Measurements from ENCODE around the gene DOCK9.

DOCK9 gene

DNA sequence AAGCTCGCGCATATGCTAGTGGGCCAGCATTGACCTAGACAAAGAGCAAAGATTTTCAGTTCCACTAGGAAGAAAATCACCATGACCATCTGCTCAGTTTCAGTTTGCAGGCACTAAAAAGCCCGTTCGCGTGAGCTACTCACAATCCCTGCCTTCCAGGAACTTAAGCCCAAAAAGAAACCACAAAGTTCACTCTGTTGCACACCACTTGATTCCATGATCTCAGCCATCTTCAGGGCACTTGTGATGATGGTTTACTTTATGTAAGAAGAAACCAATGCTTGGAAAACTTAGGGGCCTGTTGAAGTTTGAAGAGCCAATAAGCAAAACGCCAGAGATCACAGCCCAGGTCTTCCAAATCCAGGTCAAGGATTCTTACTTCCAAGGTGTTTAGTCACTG, 180.4 kb downstream of the DOCK9 start:
- peak in 1 of 42 donors; percentile 17 for DNase-seq
- intact Hi-C loops (cut with DNase I), result no loop called here

DNA sequence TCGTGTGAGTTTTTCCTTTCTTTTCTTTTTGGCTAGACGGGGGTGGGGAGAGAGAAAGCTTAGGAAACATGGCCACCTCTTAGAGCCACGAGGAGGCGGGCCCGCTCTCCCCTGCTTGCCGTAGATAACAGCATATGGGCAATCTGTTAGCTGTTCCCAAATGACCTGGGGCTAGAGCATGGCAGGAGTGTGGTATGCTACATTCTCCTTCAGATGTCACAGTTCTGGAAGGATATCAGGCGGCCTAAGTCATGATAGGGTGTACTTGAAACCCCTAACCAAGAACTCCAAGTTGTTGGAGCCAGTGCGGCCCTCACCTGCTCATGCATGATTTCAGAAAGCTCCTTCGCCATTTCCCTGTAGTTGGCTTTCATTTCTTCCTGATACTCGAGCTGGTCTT, 181.1 kb downstream of the DOCK9 start:
- DNase-seq, result peak in 1 of 42 donors; percentile 29
- intact Hi-C loops (cut with DNase I), result no loop called here

DNA sequence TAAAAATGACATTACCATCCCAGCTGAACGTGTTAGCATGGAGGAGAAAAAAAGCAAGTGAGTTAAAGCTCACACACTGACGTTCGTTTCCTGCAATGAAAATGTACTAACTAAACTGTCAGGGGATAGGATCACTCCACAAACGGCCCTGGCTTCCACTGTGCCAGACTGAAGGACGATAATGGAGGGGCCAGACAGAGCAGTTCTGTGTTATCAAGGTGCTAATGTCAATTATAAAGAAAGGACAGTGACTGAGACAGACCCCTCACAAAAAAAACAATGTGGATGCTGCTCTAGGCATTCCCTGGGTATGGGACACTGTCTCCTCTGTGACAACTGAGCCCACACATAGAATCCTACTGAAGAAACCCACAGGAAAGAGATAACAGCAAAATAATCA, 181.7 kb downstream of the DOCK9 start:
- intact Hi-C loops (cut with DNase I), result no loop called here
- DNase-seq, result peak in 1 of 42 donors; percentile 8

DNA sequence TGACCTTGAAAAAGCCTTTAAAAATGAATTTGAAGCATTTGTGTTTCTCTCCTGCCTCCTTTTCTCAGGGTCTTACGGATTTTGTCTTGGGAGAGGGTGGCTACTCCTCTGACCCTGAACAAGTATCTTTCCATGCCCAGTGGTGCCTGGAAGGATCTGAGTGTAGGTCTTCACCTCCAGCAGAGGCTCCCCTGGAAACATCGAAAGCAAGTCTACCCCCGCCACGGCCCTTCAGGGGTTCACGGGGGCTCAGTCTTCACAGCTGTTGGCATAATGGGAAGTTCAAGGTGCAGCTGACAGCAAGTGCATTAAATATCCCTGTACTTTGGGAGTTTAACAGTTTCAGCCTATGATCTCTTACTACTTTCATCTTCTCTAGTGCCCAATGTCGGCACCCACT, 182.6 kb downstream of the DOCK9 start:
- peak in 1 of 42 donors; percentile 14 for DNase-seq
- intact Hi-C loops (cut with DNase I), result no loop called here

DNA sequence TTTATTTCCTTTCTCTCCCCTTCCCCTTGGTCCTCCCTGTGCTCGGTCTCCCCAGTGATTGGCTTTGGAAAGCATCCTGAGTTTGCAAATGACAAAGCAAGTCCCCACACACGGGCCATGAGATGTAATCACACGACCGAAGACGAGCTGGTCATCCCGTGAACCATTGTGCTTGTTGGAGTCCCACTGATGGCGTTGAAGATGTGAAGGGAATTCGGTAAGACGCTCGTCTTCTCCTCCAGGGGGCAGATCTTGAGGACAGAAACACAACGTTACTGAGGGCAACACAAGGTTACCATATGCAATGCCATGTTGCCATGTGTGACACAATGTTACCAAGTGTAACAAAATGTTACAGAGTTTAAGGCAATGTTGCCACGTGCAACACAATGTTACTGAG, 183.4 kb downstream of the DOCK9 start:
- DNase-seq, result peak in 1 of 42 donors; percentile 22
- intact Hi-C loops (cut with DNase I), result no loop called here

DNA sequence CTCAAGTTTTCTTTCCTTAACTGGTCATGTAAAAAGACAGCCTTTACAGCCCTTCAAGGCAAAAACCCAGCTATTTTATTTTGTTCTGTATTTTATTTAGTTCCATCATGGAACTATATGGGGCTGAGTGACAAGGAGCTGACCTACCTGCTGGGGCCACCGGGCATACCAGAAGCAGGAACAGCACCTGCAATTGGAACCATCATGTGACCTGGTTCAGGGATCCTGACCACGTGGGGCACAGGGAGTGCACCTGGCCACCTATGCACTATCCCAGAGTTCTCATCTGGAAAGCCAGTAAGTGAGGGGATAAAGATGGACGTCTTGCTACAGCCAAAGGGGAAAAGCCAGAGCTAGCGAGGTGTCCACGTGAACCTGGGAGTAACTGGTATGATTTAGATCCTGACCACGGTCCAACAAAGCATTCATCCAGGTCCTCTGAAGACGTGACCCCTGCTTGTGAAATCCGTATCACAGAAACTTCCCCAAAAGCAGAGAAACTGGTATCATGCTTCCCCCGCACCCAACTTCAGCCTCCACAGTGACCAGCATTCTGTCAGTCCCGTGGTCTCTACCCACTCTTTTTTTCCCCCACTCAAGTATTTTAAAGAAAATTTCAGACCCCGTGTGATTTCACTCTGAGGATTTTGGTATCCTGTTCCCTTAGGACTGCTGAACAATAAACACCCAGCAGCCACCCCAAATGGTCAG, 184.9 kb downstream of the DOCK9 start:
- no peak for DNase-seq
- intact Hi-C loops (cut with DNase I), result no loop called here

DNA sequence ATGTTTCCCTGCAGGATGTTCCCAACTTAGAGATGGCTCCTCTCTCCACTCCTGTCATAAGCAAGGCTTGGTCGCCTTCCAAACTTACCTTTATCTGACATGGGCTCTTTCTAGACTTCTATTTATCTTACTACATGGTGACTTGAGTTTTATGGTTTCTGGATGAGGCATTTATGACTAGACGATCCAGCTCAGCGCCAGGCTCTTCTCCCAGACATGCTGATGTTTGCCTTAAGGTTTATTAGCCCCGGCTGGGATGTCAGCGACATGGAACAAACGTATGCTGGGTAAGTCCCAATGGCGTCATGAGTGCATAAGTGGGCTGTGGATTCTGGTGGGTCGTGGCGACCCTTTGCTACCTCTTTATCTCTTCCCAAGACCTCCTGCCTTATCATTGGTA, 185.5 kb downstream of the DOCK9 start:
- no peak for DNase-seq
- intact Hi-C loops (cut with DNase I), result no loop called here

DNA sequence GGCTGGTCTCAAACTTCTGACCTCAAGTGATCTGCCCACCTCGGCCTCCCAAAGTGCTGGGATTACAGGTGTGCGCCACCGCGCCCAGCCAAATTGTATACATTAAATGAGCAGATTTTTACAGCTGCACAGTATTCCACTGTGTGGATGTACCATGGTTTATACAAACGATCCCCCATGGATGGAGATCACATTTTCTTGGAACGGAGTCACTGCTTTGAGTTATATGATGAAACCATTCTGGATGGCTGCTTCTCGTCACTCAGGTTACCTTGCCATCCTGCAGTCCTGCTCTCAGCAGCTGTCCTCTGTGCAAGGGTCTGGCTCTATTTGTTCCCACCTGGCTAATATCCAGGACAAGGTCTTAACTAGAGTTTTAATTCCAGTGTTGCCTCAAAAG, 186.3 kb downstream of the DOCK9 start:
- no peak for DNase-seq
- intact Hi-C loops (cut with DNase I), result no loop called here

DNA sequence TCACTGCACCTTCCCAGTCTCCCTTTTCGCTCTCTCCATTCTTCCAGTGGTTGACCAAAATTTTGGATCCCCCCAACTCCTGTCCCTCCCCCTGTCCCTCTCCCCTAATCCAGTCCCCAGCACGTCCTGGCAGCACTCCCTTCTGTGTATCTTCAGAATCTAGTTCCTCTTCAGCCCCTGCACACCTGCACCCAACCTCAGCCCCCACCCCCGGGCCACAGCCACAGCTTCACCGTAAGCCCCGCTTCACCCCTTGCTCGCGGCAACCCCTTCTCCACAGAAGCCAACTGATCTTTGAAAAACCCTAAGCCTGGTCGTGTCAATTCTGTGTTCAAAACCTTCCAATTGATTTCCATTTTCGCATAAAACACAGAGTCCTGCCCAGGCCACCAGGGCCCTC, 189.9 kb downstream of the DOCK9 start:
- DNase-seq, result no peak
- intact Hi-C loops (cut with DNase I), result no loop called here

DNA sequence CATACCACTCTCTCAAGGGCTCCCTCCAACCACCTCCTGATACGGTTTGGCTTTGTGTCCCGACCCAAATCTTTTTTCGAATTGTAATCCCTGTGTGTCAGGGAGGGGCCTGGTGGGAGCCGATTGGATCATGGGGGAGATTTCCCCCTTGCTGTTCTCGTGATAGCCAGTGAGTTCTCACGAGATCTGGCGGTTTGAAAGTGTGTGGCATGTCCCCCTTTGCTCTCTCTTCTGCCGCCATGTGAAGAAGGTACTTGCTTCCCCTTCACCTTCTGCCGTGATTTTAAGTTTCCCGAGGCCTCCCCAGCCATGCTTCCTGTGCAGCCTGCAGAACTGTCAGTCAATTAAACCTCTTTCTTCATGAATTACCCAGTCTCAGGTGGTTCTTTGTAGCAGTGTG, 190.7 kb downstream of the DOCK9 start:
- intact Hi-C loops (cut with DNase I), result no loop called here
- no peak for DNase-seq

DNA sequence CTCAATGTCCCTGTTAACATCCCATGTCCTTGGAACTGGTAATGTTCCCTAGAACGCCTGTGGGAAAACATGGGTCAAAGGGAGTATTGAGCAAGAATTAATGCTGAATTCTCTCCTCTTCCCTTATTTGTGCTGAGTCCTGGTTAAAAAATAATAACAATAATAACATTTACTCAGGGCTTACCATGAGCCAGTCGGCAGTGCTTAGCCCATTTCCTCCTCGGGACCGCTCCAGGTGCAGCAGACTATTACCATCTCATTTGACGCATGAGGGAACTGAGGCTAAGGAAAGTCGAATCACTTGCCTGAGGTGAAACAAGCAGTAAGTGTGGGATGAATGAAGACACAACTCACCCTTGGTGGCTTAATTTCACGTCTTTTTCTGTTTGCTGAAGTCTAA, 191.8 kb downstream of the DOCK9 start:
- no peak for DNase-seq
- intact Hi-C loops (cut with DNase I), result no loop called here

DNA sequence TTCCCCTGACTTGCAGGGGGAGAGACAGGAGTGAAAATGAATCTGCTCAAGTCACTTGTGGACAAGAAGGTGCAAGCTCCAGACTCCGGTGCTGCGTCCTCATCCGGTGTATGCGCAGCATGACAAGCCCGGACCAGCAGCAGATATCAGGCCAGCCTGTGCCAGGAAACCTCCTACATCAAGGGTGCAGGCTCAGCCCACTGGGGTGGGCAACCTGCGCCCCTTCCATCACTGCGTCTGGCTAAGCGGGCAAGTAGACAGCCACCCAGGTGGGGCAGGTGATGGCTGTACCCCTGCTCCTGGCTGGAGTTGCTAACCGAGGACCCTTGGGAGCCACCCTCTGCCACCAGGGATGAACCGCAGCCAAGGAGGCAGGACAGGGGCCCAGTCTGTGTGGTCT, 192.5 kb downstream of the DOCK9 start:
- intact Hi-C loops (cut with DNase I), result no loop called here
- no peak for DNase-seq

DNA sequence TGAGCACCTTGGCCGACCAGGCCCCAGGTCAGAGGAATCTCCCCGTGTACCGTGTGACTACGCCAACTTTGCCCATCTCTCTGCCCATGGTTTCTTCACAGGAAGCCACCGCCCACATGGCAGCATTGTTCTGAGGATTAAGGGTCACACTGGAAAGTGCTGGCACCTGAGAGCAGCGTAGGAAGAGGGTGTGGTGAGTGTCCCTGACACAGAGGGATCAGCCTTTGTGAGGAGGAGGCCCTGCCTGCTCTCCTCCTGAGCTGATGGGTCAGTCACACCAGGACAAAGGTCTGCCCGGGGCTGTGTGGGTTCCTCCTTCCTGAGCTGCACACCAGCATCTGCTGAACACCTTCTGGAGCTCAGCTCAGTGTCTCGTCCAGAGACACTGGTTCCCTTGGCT, 193.2 kb downstream of the DOCK9 start:
- intact Hi-C loops (cut with DNase I), result no loop called here
- no peak for DNase-seq

DNA sequence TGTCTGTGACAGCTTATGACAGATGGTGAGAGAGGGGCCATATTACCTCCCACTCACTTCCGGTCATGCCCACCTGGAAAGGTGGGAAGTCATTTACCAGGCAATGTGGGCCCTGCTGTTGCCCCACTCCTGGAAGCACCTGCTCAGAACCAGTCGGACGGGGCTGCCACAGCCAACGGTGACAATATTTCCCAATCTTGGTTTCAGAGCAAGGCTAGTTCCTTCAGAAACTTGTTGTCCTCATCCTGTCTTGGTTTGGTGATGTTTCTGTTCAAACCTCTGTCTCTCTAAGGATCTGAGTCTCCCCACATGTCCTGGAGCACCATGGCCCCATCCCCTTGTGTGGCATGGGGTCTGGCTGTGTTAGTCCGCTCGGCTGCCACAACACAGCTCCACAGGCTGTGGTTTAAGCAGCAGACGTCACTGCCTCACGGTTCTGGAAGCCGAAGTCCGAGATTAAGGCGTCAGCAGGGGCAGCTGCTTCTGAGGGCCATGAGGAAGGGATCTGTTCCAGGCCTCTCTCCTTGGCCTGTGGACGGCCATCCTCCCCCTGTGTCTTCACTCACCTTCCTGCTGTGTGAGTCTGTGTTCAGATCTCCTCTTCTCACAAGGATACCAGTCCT, 193.9 kb downstream of the DOCK9 start:
- no peak for DNase-seq

DNA sequence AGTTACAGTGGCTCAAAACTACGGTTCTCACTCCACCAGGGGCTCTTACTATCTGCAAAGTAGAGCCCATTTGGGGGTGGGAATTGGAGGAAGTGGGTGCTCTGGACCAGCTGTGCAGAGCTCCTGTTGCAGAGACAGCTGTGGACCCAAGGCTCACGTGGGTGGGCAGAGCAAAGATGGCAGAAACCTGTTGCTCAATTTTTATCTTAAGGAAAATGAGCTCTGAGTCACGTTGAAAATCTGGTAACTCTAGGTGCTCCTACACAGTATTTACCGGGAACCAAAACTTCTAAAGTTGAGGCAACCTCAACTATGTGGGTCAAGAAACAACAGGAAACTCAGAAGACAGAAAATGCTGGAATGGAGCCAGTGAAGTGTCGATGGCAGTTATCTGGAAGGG, 195.2 kb downstream of the DOCK9 start:
- no peak for DNase-seq
- intact Hi-C loops (cut with DNase I), result no loop called here

More for the DNA sequence above, 193.9 kb downstream of the DOCK9 start:
- intact Hi-C loops (cut with DNase I), result no loop called here

DNA sequence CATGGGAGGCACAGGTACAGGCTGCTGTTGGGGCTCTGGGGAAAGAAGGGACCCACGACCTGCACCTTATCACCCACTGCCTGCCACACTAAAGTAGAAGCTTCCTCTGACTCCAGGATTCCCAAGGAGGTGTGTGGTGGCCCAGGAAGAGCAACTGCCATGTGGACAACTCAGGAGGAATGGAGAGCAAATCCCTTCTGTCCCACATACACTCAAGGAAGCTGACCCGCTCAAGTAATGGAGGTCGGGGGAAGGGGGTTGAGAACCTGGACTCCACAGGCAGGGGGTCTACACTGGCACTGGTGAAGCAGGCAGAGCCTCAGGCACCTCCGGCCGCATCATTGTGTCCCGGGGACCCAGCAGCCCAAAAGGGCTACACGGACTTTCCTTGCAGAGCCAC, 196.0 kb downstream of the DOCK9 start:
- intact Hi-C loops (cut with DNase I), result no loop called here

DNA sequence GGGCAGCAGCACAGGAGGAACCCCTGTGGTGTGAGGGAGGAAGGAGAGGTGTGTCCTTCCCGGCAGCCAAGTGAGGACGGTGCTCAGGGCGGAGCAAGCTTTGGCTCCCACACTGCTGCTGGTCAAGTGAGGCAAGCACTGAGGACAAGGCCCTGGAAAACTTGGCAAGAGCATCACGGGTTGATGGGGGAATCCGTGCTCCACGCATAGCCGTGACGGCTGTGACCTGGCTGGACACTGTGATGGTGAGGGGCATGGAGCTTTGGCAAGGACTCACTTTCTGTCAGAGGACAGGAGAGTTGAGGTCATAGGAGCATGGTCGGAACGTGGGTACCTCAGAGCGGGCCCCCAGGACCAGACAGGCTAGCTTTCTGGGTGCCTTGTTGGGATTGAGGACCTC, 196.4 kb downstream of the DOCK9 start:
- DNase-seq, result no peak
- intact Hi-C loops (cut with DNase I), result no loop called here

More for the DNA sequence above, 196.0 kb downstream of the DOCK9 start:
- DNase-seq, result no peak

DNA sequence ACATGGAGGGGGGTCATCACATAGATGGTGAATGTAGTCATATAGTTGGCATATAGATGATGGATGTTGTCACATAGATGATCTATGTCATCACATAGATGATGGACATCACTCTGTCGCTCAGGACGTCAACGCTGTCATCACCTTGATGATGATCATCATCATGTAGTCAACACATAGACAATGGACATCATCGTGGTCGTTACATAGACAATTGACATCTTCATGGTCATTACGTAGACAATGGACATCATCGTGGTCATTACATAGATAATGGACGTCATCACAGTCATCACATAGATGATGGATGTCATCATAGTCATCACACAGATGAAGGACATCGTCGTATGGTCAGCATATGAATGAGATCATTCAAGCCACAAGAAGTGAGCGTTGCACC, 196.8 kb downstream of the DOCK9 start:
- intact Hi-C loops (cut with DNase I), result no loop called here
- no peak for DNase-seq

DNA sequence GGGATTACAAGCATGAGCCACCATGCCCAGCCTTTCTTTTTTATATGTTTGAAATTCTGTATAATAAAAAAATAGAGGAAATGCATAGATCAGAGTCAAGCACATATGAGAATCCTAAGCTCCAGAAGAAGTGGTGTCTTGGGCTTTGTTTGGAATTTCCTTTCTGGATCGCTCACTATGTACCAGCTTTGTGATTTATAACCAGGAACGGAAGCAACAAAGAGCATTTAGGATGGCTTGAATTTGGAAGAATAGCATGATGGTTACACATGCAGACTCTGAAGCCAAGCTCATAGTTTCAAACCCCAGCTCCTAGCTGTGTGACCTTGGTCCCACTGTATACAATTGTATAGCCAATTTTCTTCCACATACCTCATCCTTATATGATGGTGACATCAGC, 197.4 kb downstream of the DOCK9 start:
- no peak for DNase-seq
- intact Hi-C loops (cut with DNase I), result no loop called here

DNA sequence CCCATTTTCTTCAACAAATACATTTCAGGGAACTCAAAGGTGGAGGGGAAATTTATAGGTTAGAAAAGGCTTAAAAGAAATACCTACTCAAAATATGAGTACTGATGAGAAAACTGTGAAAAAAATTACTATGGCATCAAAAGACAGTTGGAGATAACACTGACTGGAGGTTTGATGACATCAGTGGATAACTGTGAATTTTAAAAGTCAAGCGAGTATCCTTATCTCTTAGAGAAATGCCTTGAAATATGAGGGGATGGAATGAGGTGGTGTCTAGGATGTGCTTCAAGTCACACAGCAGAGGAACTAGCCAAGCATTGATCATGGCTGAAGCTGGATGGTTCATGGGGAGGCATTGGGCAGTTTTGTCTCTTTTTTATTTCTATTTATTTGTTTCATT, 198.2 kb downstream of the DOCK9 start:
- intact Hi-C loops (cut with DNase I), result no loop called here
- DNase-seq, result no peak

DNA sequence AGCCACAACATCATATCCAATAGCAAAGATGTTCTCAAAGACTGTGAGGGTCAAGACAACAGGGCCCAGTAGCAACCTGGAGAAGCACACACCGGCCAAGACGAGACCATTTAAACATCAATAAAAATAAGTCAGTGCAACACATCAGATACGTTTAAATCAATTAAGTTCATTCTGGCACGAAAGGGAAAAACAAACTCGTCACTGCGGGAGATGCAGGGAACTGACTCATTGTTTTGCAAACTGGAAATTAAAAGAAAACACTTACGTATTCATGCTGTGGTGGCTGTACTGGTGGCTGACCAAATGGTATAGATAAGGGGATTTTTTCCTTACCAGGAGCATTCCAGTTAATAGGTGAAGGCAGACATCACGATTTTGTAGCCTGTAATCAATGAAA, 199.1 kb downstream of the DOCK9 start:
- DNase-seq, result no peak
- intact Hi-C loops (cut with DNase I), result no loop called here

All from head of caudate nucleus (tissue), 42 donors.